NCI-H526 treated with DMSO at 0.1 percent for 48 hours (cell line): Measurements from ENCODE around the gene NPAS3.

Experiments
- DNase-seq: peaks from one replicate; lab custom pipeline; 2025; lab: John Stamatoyannopoulos, UW

NPAS3 gene

GRCh38 chr14:32940711-32941667 lies 2.3 kb downstream of the NPAS3 start:
- DNase-seq = no peak

- peak; percentile 16 for DNase-seq
Measured at GRCh38 chr14:32941668-32942065, 3.0 kb downstream of the NPAS3 start.

- DNase-seq = no peak
Measured at GRCh38 chr14:32947081-32947480, 8.4 kb downstream of the NPAS3 start.

- DNase-seq = no peak
Measured at GRCh38 chr14:32947792-32948191, 9.1 kb downstream of the NPAS3 start.

- DNase-seq = no peak
Measured at GRCh38 chr14:32950584-32950983, 11.9 kb downstream of the NPAS3 start.

GRCh38 chr14:32967421-32967820 lies 28.7 kb downstream of the NPAS3 start:
- DNase-seq = no peak

- no peak for DNase-seq
Measured at GRCh38 chr14:32968972-32969544, 30.4 kb downstream of the NPAS3 start.

GRCh38 chr14:32977913-32978312 lies 39.2 kb downstream of the NPAS3 start:
- no peak for DNase-seq

GRCh38 chr14:32978691-32979255 lies 40.1 kb downstream of the NPAS3 start:
- no peak for DNase-seq

- DNase-seq = peak; percentile 76
Measured at GRCh38 chr14:32980178-32980901, 41.7 kb downstream of the NPAS3 start.

GRCh38 chr14:32980902-32981501 lies 42.3 kb downstream of the NPAS3 start:
- DNase-seq = no peak

- DNase-seq = no peak
Measured at GRCh38 chr14:32984241-32984930, 45.7 kb downstream of the NPAS3 start.

GRCh38 chr14:32985866-32986265 lies 47.2 kb downstream of the NPAS3 start:
- DNase-seq = no peak

GRCh38 chr14:32986791-32987540 lies 48.3 kb downstream of the NPAS3 start:
- no peak for DNase-seq

- DNase-seq = no peak
Measured at GRCh38 chr14:32991691-32992090, 53.0 kb downstream of the NPAS3 start.

GRCh38 chr14:32993921-32994320 lies 55.2 kb downstream of the NPAS3 start:
- DNase-seq = no peak

- no peak for DNase-seq
Measured at GRCh38 chr14:32996343-32996742, 57.7 kb downstream of the NPAS3 start.

GRCh38 chr14:32998433-32998832 lies 59.8 kb downstream of the NPAS3 start:
- DNase-seq = no peak

GRCh38 chr14:33009673-33010072 lies 71.0 kb downstream of the NPAS3 start:
- no peak for DNase-seq

GRCh38 chr14:33010495-33010894 lies 71.8 kb downstream of the NPAS3 start:
- DNase-seq = no peak

- DNase-seq = no peak
Measured at GRCh38 chr14:33014710-33015109, 76.0 kb downstream of the NPAS3 start.
